ENCODE data around the gene NKPD1. TPM values are rescaled to one million over a fixed set of nuclear protein-coding genes. Genes with fewer than 3 reads are reported as not detected.

The NKPD1 gene
- total and polyA plus RNA-seq, 2 donors (not counting 1 experiment from before 2014, with no cell fraction given) = 0.27 to 0.36 TPM

DNA sequence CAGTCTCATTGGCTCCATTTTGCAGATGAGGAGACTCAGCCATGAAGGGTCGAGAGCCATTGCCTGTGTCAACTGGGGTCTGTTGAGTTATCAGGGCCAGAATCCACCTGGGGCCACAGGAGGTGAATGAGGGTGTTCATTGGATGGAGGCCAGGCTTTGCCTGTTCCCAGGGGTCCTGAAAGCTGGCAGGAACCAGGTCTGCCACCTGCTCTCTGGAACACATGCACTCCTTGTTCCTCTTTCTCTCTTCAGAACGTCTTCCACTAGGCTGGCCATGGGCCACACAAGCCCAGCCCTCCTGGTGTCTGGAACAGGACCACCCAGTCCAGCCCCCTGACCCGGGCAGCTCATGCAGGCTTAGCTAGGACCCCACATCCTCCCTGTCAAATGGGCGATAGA lies 46.7 kb downstream of the NKPD1 start:
- peaks cover 85% of the 10 kb centered on the region for H4K20me1 ChIP-seq (ENCODE audit: control insufficient read depth, insufficient read depth, low read length, poor library complexity, severe bottlenecking)
- intact Hi-C loops (cut with micrococcal nuclease) = no loop called here
- H3K9me3 Mint-ChIP-seq (ENCODE audit: insufficient read depth) = no peaks in the 10 kb centered on the region
- H3K27me3 Mint-ChIP-seq = no peaks in the 10 kb centered on the region
- H3K4me2 ChIP-seq (replicated peaks; ENCODE audit: low read depth, low read length, poor library complexity, severe bottlenecking) = peak overlapping the region; percentile 14
- peaks cover 32 to 59% of the 10 kb centered on the region in 2 donors for H3K4me1 ChIP-seq (ENCODE audit: control insufficient read depth in 2 of 2, insufficient read depth in 2 of 2, low read length in 2 of 2)
- no peak for DNase-seq
- H3K27ac ChIP-seq (ENCODE audit: low read length in 2 of 2) = no peak overlapping the region
- 38% methylated on average over 3 of the region's 4 CpGs for WGBS (ENCODE audit: insufficient coverage)
- H3K36me3 ChIP-seq (replicated peaks in 1 of 2; ENCODE audit: control extremely low read depth in 1 of 2, control insufficient read depth in 1 of 2, extremely low read depth in 1 of 2, insufficient read depth in 2 of 2, low read length in 1 of 2) = no peaks in the 10 kb centered on the region
- TF ChIP-seq, protein P1, sequence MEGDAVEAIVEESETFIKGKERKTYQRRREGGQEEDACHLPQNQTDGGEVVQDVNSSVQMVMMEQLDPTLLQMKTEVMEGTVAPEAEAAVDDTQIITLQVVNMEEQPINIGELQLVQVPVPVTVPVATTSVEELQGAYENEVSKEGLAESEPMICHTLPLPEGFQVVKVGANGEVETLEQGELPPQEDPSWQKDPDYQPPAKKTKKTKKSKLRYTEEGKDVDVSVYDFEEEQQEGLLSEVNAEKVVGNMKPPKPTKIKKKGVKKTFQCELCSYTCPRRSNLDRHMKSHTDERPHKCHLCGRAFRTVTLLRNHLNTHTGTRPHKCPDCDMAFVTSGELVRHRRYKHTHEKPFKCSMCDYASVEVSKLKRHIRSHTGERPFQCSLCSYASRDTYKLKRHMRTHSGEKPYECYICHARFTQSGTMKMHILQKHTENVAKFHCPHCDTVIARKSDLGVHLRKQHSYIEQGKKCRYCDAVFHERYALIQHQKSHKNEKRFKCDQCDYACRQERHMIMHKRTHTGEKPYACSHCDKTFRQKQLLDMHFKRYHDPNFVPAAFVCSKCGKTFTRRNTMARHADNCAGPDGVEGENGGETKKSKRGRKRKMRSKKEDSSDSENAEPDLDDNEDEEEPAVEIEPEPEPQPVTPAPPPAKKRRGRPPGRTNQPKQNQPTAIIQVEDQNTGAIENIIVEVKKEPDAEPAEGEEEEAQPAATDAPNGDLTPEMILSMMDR (IDR thresholded peaks at IDR 0.05) = no peak
- TF ChIP-seq EZH2 (IDR thresholded peaks at IDR 0.05; ENCODE audit: borderline replicate concordance, insufficient read depth, low read depth, low read length, poor library complexity, severe bottlenecking) = no peak
- H3K9ac ChIP-seq (ENCODE audit: low read length) = no peak overlapping the region
- H3K4me1 Mint-ChIP-seq = peaks cover 66% of the 10 kb centered on the region
- ChIA-PET CTCF (interaction anchor here (0.6 to 3.5 kb wide), 2 partner anchors 11 to 170 kb away, joined by 3 to 14 read pairs; no protein-coding TSS in a partner anchor), POLR2A (no interaction called here)
- H3K27ac Mint-ChIP-seq = peak overlapping the region; percentile 11
- peaks cover 96% of the 10 kb centered on the region for H3K79me2 ChIP-seq (ENCODE audit: control insufficient read depth, insufficient read depth, low read length)
- ATAC-seq (ENCODE audit: low read depth) = no peak
- no peak overlapping the region for H2AFZ ChIP-seq (ENCODE audit: insufficient read depth, low read depth, low read length, poor library complexity, severe bottlenecking)
- H3K4me3 Mint-ChIP-seq = no peak overlapping the region
- no peaks in the 10 kb centered on the region for H3K27me3 ChIP-seq (replicated peaks in 1 of 4; ENCODE audit: control extremely low read depth in 1 of 4, control insufficient read depth in 3 of 4, insufficient read depth in 4 of 4, low read length in 3 of 4)
- H3K9me3 ChIP-seq (ENCODE audit: control extremely low read depth in 1 of 3, control insufficient read depth in 2 of 3, insufficient read depth in 1 of 3, low read length in 2 of 3) = no peaks in the 10 kb centered on the region
- H3K4me3 ChIP-seq (ENCODE audit: control extremely low read depth in 1 of 5, extremely low read depth in 1 of 5, insufficient read depth in 1 of 5, low read depth in 2 of 5, low read length in 4 of 5) = no peak overlapping the region

DNA sequence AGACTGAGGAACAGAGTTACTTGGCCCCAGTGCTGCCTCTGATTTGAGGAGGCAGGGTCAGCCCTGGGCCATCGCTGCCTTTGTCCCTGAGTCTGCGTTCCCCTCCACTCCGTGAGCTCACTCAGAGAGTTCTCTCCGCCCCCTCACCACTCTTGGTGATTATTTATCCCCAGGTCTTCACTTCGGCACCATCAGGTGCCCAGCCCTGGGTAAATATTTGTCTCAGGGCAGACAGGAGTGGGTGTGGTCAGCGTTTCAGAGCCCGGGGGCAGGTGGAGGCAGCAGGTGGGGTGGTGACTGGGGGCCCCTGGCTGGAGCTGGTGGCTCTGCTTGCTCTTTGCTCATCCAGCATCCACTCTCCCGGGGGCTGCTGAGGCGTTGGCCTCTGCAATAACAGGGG lies 47.2 kb downstream of the NKPD1 start:
- no peak overlapping the region for H3K27ac Mint-ChIP-seq
- Histone ChIP-seq H3K4me2 (replicated peaks; ENCODE audit: low read depth, low read length, poor library complexity, severe bottlenecking) (peak overlapping the region; percentile 14), H3K36me3 (replicated peaks in 1 of 2; ENCODE audit: control extremely low read depth in 1 of 2, control insufficient read depth in 1 of 2, extremely low read depth in 1 of 2, insufficient read depth in 2 of 2, low read length in 1 of 2) (no peaks in the 10 kb centered on the region), H3K79me2 (ENCODE audit: control insufficient read depth, insufficient read depth, low read length) (peaks cover 96% of the 10 kb centered on the region), H3K9ac (ENCODE audit: low read length) (no peak overlapping the region), H3K27ac (ENCODE audit: low read length in 2 of 2) (no peak overlapping the region), H3K4me1 (ENCODE audit: control insufficient read depth in 2 of 2, insufficient read depth in 2 of 2, low read length in 2 of 2) (peaks cover 28 to 55% of the 10 kb centered on the region in 2 donors), H3K9me3 (ENCODE audit: control extremely low read depth in 1 of 3, control insufficient read depth in 2 of 3, insufficient read depth in 1 of 3, low read length in 2 of 3) (no peaks in the 10 kb centered on the region), H2AFZ (ENCODE audit: insufficient read depth, low read depth, low read length, poor library complexity, severe bottlenecking) (no peak overlapping the region), H3K27me3 (replicated peaks in 1 of 4; ENCODE audit: control extremely low read depth in 1 of 4, control insufficient read depth in 3 of 4, insufficient read depth in 4 of 4, low read length in 3 of 4) (no peaks in the 10 kb centered on the region), H3K4me3 (ENCODE audit: control extremely low read depth in 1 of 5, extremely low read depth in 1 of 5, insufficient read depth in 1 of 5, low read depth in 2 of 5, low read length in 4 of 5) (no peak overlapping the region), H4K20me1 (ENCODE audit: control insufficient read depth, insufficient read depth, low read length, poor library complexity, severe bottlenecking) (peaks cover 86% of the 10 kb centered on the region)
- H3K27me3 Mint-ChIP-seq = no peaks in the 10 kb centered on the region
- POLR2A ChIA-PET = no interaction called here
- H3K4me3 Mint-ChIP-seq = no peak overlapping the region
- DNase-seq (no peak), ATAC-seq (ENCODE audit: low read depth) (no peak)
- no peaks in the 10 kb centered on the region for H3K9me3 Mint-ChIP-seq (ENCODE audit: insufficient read depth)
- H3K4me1 Mint-ChIP-seq = peaks cover 66% of the 10 kb centered on the region
- CTCF ChIA-PET = interaction anchor here (1.4 to 3.5 kb wide), 2 partner anchors 10 to 12 kb away, joined by 5 to 14 read pairs; no protein-coding TSS in a partner anchor
- intact Hi-C loops (cut with micrococcal nuclease) = no loop called here
- 48% methylated on average over 7 of the region's 9 CpGs for WGBS (ENCODE audit: insufficient coverage)
- TF ChIP-seq, protein P1 (IDR thresholded peaks at IDR 0.05) = no peak
- TF ChIP-seq EZH2 (IDR thresholded peaks at IDR 0.05; ENCODE audit: borderline replicate concordance, insufficient read depth, low read depth, low read length, poor library complexity, severe bottlenecking) = no peak

Data from B cell (primary cell).